ENCODE measurements around the gene UPF2. TPM values are rescaled to one million over a fixed set of nuclear protein-coding genes. Genes with fewer than 3 reads are reported as not detected.

UPF2 gene
- total RNA-seq, 1 donor from 2014 or later: 37.1 TPM

DNA sequence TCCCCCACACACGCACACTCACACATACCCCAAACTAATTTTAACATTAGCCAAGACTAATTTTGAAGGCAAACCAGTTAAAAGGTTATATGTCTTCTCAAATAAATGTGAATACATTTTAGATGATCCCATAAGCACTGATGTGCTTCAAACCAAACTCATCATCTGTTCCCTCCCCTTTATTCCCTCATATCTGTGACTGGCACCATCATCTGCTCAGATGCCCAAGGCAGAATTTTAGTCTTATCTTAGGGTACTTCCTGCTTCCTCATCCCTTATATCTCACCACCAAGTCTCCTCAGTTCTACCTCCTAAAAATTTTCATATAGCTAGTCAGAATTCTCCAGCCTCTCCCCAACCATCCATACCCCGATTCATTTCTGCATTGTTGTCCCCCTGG, 80.4 kb downstream of the UPF2 start:
- intact Hi-C loops (cut with micrococcal nuclease): no loop called here

DNA sequence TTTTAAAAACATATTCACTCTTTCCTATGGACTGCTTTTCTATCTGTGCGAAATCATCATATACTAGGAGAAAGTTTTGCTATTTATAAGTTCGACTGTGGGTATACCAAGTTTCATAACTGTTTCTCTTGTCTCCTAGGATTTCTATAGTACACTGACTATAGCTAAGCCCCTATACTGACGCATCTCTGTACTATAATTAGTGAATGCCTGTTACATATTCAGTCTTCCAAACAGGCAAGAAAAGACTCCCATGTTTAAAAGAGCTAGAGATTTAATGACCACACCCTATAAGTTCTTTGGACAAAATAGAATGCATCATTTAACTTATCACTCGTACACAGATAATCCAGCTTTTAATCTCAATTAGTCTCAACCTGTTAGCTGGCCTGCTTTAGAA, 80.8 kb downstream of the UPF2 start:
- intact Hi-C loops (cut with micrococcal nuclease): no loop called here

GRCh38 chr10:11959966-11960365, 82.6 kb downstream of the UPF2 start:
- intact Hi-C loops (cut with micrococcal nuclease): no loop called here

DNA sequence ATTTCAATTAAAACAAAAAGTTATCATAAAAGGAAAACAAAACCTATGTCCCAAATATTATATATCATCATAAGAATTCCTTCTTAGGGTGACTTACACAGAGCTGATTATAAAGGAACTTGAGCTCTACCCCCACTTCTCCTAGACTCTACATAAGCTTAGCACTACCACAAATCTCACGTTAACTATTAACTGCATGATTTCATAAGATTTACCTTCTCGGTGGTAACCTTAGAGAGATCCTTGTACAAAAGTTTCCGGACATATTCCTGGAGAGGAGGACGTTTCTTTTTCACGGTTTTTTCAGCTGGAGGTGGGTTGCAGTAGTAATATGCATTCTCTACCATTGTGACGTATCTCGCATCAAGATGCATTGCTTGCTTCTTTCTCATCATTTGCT, 83.7 kb downstream of the UPF2 start:
- intact Hi-C loops (cut with micrococcal nuclease): no loop called here

DNA sequence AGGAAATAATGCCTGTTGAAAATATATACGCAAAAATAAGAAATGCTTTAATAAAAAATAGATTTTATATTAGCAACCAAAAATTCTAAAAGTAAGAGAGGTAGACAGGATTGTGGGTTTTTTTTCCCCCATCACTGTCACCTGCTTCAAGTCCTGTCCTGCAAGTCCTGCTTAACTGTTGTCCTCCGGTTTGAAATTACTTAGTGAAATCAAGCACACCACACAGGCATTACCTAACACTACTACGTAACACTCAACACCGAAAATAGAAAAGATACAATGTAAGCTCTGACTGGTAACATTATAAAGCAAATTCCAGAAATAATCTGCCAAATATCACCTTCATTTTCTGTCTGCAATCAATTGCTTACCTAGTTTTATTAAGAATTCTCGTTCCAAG, 90.9 kb downstream of the UPF2 start:
- intact Hi-C loops (cut with micrococcal nuclease): no loop called here

- intact Hi-C loops (cut with micrococcal nuclease): no loop called here
These were observed 92.1 kb downstream of the UPF2 start for GRCh38 chr10:11950325-11951018.

GRCh38 chr10:11949152-11949551, 93.5 kb downstream of the UPF2 start:
- intact Hi-C loops (cut with micrococcal nuclease): no loop called here

DNA sequence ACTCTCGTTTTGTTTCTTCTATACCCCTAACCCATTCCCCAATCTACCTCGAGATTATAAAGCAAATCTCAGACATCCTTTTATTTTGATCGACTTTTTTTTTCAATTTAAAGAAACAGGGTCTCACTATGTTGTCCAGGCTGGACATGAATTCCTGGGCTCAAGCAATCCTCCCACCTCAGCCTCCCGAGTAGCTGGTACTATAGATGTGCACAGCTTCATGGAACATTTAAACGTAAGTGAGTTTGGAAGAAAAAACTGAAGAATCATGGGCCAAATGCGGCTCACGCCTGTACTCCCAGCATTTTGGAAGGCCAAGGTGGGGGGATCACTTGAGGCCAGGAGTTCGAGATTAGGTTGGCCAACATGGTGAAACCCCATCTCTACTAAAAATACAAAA, 96.0 kb downstream of the UPF2 start:
- intact Hi-C loops (cut with micrococcal nuclease): no loop called here

GRCh38 chr10:11936389-11937152, 106.0 kb downstream of the UPF2 start:
- intact Hi-C loops (cut with micrococcal nuclease): no loop called here

GRCh38 chr10:11934262-11934661, 108.3 kb downstream of the UPF2 start:
- intact Hi-C loops (cut with micrococcal nuclease): no loop called here

DNA sequence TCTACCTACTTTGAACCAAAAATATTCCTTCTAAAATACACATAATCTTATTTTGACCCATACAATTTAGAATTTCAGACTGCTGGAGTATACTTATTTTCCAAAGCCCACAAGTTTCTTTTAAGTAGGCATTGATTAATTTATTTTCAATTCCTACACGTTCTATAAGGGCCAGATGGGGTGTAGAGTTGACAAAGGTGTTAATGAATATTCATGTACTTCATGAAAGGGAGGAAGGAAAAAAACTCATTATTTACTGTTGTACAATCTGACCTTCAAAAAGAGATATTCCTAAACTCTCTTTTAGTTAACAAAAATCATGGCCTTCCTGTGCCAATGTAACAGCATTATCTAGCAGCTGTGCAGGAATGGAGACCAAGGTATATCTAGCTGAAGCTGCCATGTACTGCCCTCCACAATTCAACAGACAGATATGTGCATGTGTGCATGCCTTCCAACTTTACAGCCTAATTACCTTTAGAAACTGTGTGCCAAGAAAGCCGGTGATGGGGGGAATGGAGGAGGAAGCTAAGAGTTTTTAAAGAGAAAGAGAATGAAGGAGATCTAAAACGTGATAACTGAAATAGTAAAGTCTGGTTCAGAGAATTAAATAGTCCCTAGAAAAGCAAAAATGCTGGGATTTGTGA, 108.9 kb downstream of the UPF2 start:
- intact Hi-C loops (cut with micrococcal nuclease): no loop called here

GRCh38 chr10:11931038-11931437, 111.6 kb downstream of the UPF2 start:
- intact Hi-C loops (cut with micrococcal nuclease): no loop called here

DNA sequence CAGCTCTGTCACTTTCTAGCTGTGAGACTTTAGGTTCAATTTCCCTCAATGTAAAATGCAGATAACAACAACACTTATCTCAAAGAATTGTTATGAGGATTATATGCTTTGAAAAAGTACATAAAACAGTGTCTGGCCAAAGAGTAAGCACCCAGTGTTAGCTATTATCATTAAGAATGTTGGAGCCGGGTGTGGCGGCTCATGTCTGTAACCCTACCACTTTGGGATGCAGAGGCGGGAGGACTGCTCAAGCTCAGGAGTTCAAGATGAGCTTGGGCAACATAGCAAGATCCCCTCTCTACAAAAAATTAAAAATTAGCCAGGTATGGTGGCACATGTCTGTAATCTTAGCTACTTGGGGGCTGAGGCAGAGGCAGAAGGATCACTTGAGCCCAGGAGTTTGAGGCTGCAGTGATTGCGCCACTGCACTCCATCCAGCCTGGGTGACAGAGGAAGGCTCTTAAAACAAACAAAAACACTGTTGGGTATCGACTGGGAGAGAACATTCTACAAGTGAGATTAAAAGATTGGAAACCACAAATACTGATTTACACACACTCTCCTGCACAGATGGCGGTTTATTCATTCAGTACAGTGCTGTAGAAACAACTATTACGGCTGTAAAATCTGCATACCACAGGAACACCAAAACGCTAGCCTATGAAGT, 112.2 kb downstream of the UPF2 start:
- intact Hi-C loops (cut with micrococcal nuclease): no loop called here

DNA sequence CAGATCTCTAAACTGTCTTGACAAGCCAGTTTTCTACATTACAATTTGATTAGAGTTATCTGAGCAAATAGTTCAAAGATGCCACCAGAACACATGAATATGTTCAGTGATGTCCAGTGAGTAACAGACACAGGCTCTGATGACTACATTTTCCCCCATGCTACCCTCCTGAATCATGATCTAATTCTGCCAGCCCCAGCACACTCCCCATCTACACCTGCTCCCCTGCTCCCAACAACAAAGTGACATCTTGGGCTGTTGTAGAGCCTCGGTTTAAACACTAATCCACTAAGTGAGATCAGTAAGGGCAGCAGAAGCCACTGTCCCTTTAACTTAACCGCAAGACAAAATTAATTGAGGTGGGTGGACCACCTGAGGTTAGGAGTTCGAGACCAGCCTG, 114.9 kb downstream of the UPF2 start:
- intact Hi-C loops (cut with micrococcal nuclease): no loop called here

DNA sequence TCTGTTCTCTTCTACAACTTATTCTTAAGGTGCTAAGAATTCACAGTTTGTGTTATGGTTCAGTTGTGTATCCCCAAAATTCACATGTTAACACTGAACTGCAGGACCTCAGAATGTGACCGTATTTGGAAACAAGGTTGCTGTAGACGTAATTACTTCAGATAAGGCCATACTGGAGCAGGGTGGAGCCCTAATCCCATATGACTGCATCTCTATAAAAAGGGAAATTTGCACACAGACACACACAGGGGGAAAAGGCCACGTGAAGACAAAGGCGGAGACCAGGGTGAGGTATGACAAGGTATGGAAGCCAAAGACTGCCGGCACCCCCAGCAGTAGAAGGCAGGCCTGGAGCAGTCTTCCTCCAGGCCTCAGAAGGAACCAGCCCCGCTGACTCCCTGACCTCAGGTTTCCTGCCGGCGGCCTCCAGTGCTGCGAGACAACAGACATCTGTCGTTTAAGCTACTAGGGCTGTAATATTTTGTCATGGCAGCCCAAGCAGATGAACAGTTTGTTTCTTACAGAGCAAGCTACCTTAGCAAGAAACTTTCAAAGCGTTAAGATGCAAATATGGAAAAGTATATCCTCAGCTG, 120.7 kb downstream of the UPF2 start:
- intact Hi-C loops (cut with micrococcal nuclease): no loop called here

DNA sequence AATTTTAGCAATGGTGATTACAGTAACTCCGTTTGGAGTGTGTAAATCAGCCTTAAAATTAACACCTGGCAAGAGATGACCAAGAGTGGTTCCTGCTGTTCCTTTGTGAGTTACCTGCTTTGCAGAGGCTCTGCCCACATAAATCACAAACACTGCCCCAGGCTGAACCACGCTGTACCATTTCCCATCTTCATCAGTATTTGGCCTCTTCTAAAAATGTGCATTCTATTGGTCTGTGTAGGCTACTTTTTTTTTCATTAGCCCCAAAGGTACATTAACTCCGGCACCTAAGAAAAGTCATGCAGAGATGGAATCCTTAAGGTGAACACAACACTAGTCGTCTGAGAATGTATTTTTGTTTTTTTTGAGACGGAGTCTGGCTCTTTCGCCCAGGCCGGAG, 123.3 kb downstream of the UPF2 start:
- intact Hi-C loops (cut with micrococcal nuclease): no loop called here

DNA sequence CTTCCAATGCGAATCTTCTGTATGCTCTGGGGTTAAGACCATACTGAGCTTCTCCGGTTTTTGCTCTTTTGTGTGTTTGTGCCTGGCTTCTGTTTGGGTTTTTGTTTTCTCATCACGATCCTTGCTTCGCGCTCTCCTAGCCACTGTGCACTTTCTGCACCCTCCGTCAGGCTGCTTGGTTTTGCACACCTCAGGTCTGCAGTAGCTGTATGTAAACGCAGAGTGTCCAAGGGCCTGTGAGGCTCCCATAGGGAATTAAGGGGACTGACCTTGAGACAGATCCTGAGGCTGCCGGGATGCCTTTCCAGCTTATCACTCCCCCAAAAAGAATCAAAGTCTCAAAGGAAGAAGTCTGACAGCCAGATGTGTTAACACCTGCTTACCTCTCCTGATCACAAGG, 124.2 kb downstream of the UPF2 start:
- intact Hi-C loops (cut with micrococcal nuclease): no loop called here

GRCh38 chr10:11913079-11913641, 129.4 kb downstream of the UPF2 start:
- intact Hi-C loops (cut with micrococcal nuclease): no loop called here

DNA sequence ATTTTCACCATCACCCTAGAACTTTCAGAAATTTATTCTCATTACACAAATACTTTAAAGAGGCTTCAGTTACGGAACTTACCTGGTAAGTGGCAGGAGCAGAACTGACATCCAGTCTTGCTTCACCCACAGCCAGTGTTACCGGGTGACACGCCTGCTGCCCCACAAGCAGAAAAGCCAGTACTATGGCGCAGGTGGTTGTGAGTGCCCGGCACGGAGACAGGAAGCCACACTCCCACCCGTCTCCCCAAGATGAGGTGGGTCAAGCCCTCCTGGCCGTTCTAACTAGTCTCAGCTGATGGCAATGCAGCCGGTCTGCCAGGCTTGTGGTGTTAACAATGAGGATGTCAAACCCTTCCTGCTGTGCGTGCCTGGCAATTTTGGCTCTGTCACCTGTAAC, 132.5 kb downstream of the UPF2 start:
- intact Hi-C loops (cut with micrococcal nuclease): no loop called here

DNA sequence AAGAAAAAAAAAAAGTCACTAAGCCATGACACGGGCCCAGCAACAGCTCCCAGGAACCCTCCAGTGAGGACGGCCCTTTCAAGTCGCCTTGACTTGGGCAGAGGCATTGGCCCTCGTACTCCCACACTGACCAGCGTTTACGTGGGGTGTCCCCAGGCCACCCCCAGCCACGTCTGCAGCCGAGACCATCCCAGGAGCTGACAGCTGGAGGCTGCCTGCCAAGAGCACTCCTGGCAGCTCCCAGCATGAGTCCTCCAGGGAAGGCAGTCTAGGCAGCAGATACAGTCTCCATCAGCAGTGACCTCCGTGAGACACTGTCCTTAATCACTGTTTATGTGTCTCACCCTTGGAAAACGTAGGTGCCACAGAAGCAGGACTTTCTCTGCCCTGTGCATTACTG, 133.0 kb downstream of the UPF2 start:
- intact Hi-C loops (cut with micrococcal nuclease): no loop called here

GRCh38 chr10:11908991-11909390, 133.6 kb downstream of the UPF2 start:
- intact Hi-C loops (cut with micrococcal nuclease): no loop called here
